Measurements from ENCODE around the gene FUT1. TPM values are rescaled to one million over a fixed set of nuclear protein-coding genes. Genes with fewer than 3 reads are reported as not detected.

The FUT1 gene
- total RNA-seq, 1 donor from 2014 or later: 4.3 TPM

GRCh38 chr19:48735031-48735615, 17.3 kb downstream of the FUT1 start:
- H3K4me1 Mint-ChIP-seq: peaks cover 11% of the 10 kb centered on the region
- peaks cover 6% of the 10 kb centered on the region for H3K9me3 Mint-ChIP-seq
- TF ChIP-seq CTCF (IDR thresholded peaks at IDR 0.05; ENCODE audit: unreplicated experiment): no peak
- no peak for DNase-seq (ENCODE audit: low spot score in 2 of 2, unreplicated experiment in 2 of 2)
- peaks cover 10% of the 10 kb centered on the region for H3K27me3 Mint-ChIP-seq (ENCODE audit: low read depth)
- peaks cover 2% of the 10 kb centered on the region for H3K36me3 Mint-ChIP-seq
- H3K27ac Mint-ChIP-seq: no peak overlapping the region
- peak overlapping the region; percentile 77 for H3K4me3 Mint-ChIP-seq

GRCh38 chr19:48734625-48735024, 17.8 kb downstream of the FUT1 start:
- TF ChIP-seq CTCF (IDR thresholded peaks at IDR 0.05; ENCODE audit: unreplicated experiment): no peak
- H3K4me3 Mint-ChIP-seq: peak overlapping the region; percentile 77
- DNase-seq (ENCODE audit: low spot score in 2 of 2, unreplicated experiment in 2 of 2): no peak
- peaks cover 6% of the 10 kb centered on the region for H3K9me3 Mint-ChIP-seq
- peaks cover 2% of the 10 kb centered on the region for H3K36me3 Mint-ChIP-seq
- peaks cover 11% of the 10 kb centered on the region for H3K4me1 Mint-ChIP-seq
- H3K27ac Mint-ChIP-seq: no peak overlapping the region
- H3K27me3 Mint-ChIP-seq (ENCODE audit: low read depth): peaks cover 5% of the 10 kb centered on the region

GRCh38 chr19:48731452-48731851, 21.0 kb downstream of the FUT1 start:
- H3K27me3 Mint-ChIP-seq (ENCODE audit: low read depth): peaks cover 2% of the 10 kb centered on the region
- H3K36me3 Mint-ChIP-seq: peaks cover 2% of the 10 kb centered on the region
- no peak overlapping the region for H3K27ac Mint-ChIP-seq
- TF ChIP-seq CTCF (IDR thresholded peaks at IDR 0.05; ENCODE audit: unreplicated experiment): no peak
- peaks cover 4% of the 10 kb centered on the region for H3K4me1 Mint-ChIP-seq
- H3K4me3 Mint-ChIP-seq: no peak overlapping the region
- peaks cover 6% of the 10 kb centered on the region for H3K9me3 Mint-ChIP-seq
- no peak for DNase-seq (ENCODE audit: low spot score in 2 of 2, unreplicated experiment in 2 of 2)

- no peak overlapping the region for H3K27ac Mint-ChIP-seq
- DNase-seq (ENCODE audit: low spot score in 2 of 2, unreplicated experiment in 2 of 2): no peak
- no peak overlapping the region for H3K4me3 Mint-ChIP-seq
- peaks cover 7% of the 10 kb centered on the region for H3K4me1 Mint-ChIP-seq
- H3K36me3 Mint-ChIP-seq: peaks cover 5% of the 10 kb centered on the region
- TF ChIP-seq CTCF (IDR thresholded peaks at IDR 0.05; ENCODE audit: unreplicated experiment): no peak
- H3K27me3 Mint-ChIP-seq (ENCODE audit: low read depth): peaks cover 2% of the 10 kb centered on the region
- peaks cover 6% of the 10 kb centered on the region for H3K9me3 Mint-ChIP-seq
These were observed 23.4 kb downstream of the FUT1 start for GRCh38 chr19:48728911-48729664.

- peaks cover 7% of the 10 kb centered on the region for H3K4me1 Mint-ChIP-seq
- H3K27me3 Mint-ChIP-seq (ENCODE audit: low read depth): peaks cover 2% of the 10 kb centered on the region
- no peak overlapping the region for H3K27ac Mint-ChIP-seq
- peaks cover 3% of the 10 kb centered on the region for H3K36me3 Mint-ChIP-seq
- TF ChIP-seq CTCF (IDR thresholded peaks at IDR 0.05; ENCODE audit: unreplicated experiment): no peak
- H3K9me3 Mint-ChIP-seq: peaks cover 4% of the 10 kb centered on the region
- no peak overlapping the region for H3K4me3 Mint-ChIP-seq
- no peak for DNase-seq (ENCODE audit: low spot score in 2 of 2, unreplicated experiment in 2 of 2)
These were observed 25.9 kb downstream of the FUT1 start for GRCh38 chr19:48726556-48726955.
